Stimulated activated naive B cell treated with anti-CD40 and anti-IgM and Interleukin-4, amounts not matched to agents 10 μg/mL and 1 μg/mL and 100 μg/mL, for 72 hours (primary cell): Measurements from ENCODE around the gene TMEM97.
"Not testable (repeated sequence)": the region's sequence is repeated elsewhere in the genome, so short reads cannot be mapped to it uniquely, and the experiment has no call there.

Experiments used
- ATAC-seq, 2 donors: fragments of 150-1000 bp; cut with Tn5 transposase; replicated peaks; 2 replicates each; pipeline ENCODE4 v1.10.0; 2021; ENCODE audit warnings: moderate library complexity in 1 of 2
- DNase-seq: peaks from one replicate; pipeline ENCODE4 v3.0.0; 2021
- H3K27ac Mint-ChIP-seq: one replicate; pipeline ENCODE4 v1.8.0; 2022; ENCODE audit warnings: mild to moderate bottlenecking, mixed read lengths
- H3K27me3 Mint-ChIP-seq, 2 donors: one replicate each; pipeline ENCODE4 v1.8.0; 2022; ENCODE audit warnings: mixed read lengths in 2 of 2
- H3K36me3 Mint-ChIP-seq, 2 donors: one replicate each; pipeline ENCODE4 v1.8.0; 2022; ENCODE audit warnings: mixed read lengths in 2 of 2, mild to moderate bottlenecking in 1 of 2
- H3K4me1 Mint-ChIP-seq, 2 donors: one replicate each; pipeline ENCODE4 v1.8.0; 2022; ENCODE audit warnings: mixed read lengths in 2 of 2, mild to moderate bottlenecking in 1 of 2
- H3K4me3 Mint-ChIP-seq, 2 donors: one replicate each; pipeline ENCODE4 v1.8.0; 2022; ENCODE audit warnings: mild to moderate bottlenecking in 2 of 2, mixed read lengths in 2 of 2, moderate library complexity in 1 of 2
- H3K9me3 Mint-ChIP-seq, 2 donors: one replicate each; pipeline ENCODE4 v1.8.0; 2022; ENCODE audit warnings: mixed read lengths in 2 of 2, mild to moderate bottlenecking in 1 of 2

Gene TMEM97

GRCh38 chr17:28338056-28338768 is 19.2 kb downstream of the TMEM97 start:
- Mint-ChIP-seq H3K9me3 (no peaks in the 10 kb centered on the region), H3K27ac (no peak overlapping the region), H3K27me3 (no peaks in the 10 kb centered on the region), H3K36me3 (peaks cover 23 to 41% of the 10 kb centered on the region in 2 donors), H3K4me3 (no peak overlapping the region), H3K4me1 (peaks cover 22 to 40% of the 10 kb centered on the region in 2 donors)
- no peak for ATAC-seq
- no peak for DNase-seq

DNA sequence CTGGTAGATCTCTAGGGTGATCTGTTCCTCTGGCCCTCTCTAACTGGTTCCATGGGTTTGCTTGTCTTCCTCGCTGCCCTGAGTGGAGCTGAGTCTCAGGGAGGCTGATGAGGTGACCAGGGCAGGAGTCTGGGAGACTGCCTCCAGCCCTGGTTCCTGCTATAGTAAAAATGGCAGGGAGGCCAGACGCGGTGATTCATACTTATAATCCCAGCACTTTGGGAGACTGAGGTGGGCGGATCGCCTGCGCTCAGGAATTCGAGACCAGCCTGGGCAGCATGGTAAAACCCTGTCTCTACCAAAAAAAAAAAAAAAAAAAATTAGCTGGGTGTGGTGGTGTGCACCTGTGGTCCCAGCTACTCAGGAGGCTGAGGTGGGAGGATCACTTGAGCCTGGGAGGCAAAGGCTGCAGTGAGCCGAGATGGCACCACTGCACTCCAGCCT is 19.8 kb downstream of the TMEM97 start:
- peaks cover 22 to 36% of the 10 kb centered on the region in 2 donors for H3K4me1 Mint-ChIP-seq
- not testable (repeated sequence) for H3K27me3 Mint-ChIP-seq, ATAC-seq, H3K27ac Mint-ChIP-seq, H3K4me3 Mint-ChIP-seq, H3K9me3 Mint-ChIP-seq, DNase-seq
- H3K36me3 Mint-ChIP-seq = peaks cover 25 to 45% of the 10 kb centered on the region in 2 donors

DNA sequence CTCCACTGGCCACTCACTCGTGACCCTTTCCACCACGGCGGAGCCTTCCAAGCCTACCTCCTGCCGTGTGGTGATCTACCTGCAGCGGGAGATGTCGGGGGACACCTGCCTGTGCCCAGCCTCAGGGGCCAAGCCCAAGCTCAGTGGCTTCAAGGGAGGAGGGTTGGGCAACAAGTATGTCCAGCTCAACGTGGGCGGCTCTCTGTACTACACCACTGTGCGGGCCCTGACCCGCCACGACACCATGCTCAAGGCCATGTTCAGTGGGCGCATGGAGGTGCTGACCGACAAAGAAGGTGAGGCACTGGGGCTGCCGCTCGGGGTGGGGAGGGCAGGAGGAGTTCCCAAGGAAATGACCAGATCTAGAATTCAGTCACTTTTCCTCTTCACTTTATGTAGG is 20.4 kb downstream of the TMEM97 start:
- peaks cover 29 to 51% of the 10 kb centered on the region in 2 donors for H3K36me3 Mint-ChIP-seq
- ATAC-seq (no peak), DNase-seq (no peak)
- H3K4me3 Mint-ChIP-seq = no peak overlapping the region
- H3K27ac Mint-ChIP-seq = no peak overlapping the region
- H3K4me1 Mint-ChIP-seq = peaks cover 18 to 30% of the 10 kb centered on the region in 2 donors
- H3K27me3 Mint-ChIP-seq = no peaks in the 10 kb centered on the region
- no peaks in the 10 kb centered on the region for H3K9me3 Mint-ChIP-seq

- no peaks in the 10 kb centered on the region for H3K9me3 Mint-ChIP-seq
- peak overlapping the region; percentile 7 for H3K27ac Mint-ChIP-seq
- no peak for ATAC-seq
- no peak for DNase-seq
- H3K27me3 Mint-ChIP-seq = no peaks in the 10 kb centered on the region
- peaks cover 32 to 56% of the 10 kb centered on the region in 2 donors for H3K36me3 Mint-ChIP-seq
- peaks cover 15 to 24% of the 10 kb centered on the region in 2 donors for H3K4me1 Mint-ChIP-seq
- no peak overlapping the region for H3K4me3 Mint-ChIP-seq
Measured at GRCh38 chr17:28340374-28340773, 21.4 kb downstream of the TMEM97 start.

- ATAC-seq (no peak), DNase-seq (no peak)
- peaks cover 15 to 19% of the 10 kb centered on the region in 2 donors for H3K4me1 Mint-ChIP-seq
- no peak overlapping the region for H3K4me3 Mint-ChIP-seq
- no peaks in the 10 kb centered on the region for H3K27me3 Mint-ChIP-seq
- H3K9me3 Mint-ChIP-seq = no peaks in the 10 kb centered on the region
- no peak overlapping the region for H3K27ac Mint-ChIP-seq
- H3K36me3 Mint-ChIP-seq = peaks cover 38 to 63% of the 10 kb centered on the region in 2 donors
Measured at GRCh38 chr17:28341516-28341915, 22.5 kb downstream of the TMEM97 start.

DNA sequence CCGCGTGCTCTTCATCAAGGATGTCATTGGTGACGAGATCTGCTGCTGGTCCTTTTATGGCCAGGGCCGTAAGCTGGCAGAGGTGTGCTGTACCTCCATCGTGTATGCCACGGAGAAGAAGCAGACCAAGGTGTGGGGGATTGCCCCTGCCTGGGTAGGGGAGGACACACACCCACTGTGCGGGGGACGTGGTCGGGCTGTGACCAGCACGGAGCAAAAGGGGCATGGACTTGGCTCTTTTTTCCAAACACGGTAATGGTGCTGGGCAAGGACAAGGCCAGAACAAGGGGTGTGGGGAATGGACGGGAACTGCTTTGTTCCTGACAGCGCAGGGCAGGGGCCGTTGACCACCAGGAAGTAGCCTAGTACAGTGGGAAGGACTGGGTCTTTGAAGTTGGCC is 23.3 kb downstream of the TMEM97 start:
- H3K27ac Mint-ChIP-seq = no peak overlapping the region
- H3K4me3 Mint-ChIP-seq = no peak overlapping the region
- H3K27me3 Mint-ChIP-seq = no peaks in the 10 kb centered on the region
- DNase-seq (no peak), ATAC-seq (no peak)
- peaks cover 7 to 11% of the 10 kb centered on the region in 2 donors for H3K4me1 Mint-ChIP-seq
- H3K36me3 Mint-ChIP-seq = peaks cover 42 to 65% of the 10 kb centered on the region in 2 donors
- H3K9me3 Mint-ChIP-seq = no peaks in the 10 kb centered on the region

GRCh38 chr17:28343491-28343932 is 24.5 kb downstream of the TMEM97 start:
- no peaks in the 10 kb centered on the region for H3K9me3 Mint-ChIP-seq
- H3K4me3 Mint-ChIP-seq = no peak overlapping the region
- ATAC-seq = no peak
- peaks cover 44 to 63% of the 10 kb centered on the region in 2 donors for H3K36me3 Mint-ChIP-seq
- H3K27me3 Mint-ChIP-seq = no peaks in the 10 kb centered on the region
- no peak for DNase-seq
- peaks cover 2 to 4% of the 10 kb centered on the region in 2 donors for H3K4me1 Mint-ChIP-seq
- H3K27ac Mint-ChIP-seq = no peak overlapping the region

- Mint-ChIP-seq H3K36me3 (peaks cover 48 to 60% of the 10 kb centered on the region in 2 donors), H3K4me1 (peaks cover 0 to 4% of the 10 kb centered on the region in 2 donors), H3K27ac (no peak overlapping the region), H3K27me3 (no peaks in the 10 kb centered on the region), H3K4me3 (no peak overlapping the region), H3K9me3 (no peaks in the 10 kb centered on the region)
- DNase-seq (no peak), ATAC-seq (no peak)
Measured at GRCh38 chr17:28344011-28344410, 25.0 kb downstream of the TMEM97 start.

DNA sequence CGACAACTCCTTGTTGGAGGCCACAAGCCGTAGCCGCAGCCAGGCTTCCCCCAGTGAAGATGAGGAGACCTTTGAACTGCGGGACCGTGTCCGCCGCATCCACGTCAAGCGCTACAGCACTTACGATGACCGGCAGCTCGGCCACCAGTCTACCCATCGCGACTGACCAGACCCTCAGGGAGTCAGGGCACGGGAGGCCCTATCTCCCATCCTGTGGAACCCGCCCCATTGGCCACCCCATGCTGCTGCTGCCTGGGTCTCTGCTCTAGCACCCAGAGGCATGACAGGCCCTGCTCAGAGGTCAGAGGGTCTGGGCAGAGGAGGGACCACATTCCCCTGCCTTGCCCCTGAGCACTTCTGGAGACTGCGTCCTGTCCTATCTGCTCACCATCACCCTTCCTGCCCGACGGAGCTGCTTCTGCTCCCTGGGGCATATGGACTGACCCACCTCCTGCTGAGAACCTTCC is 25.5 kb downstream of the TMEM97 start:
- H3K36me3 Mint-ChIP-seq = peaks cover 45 to 57% of the 10 kb centered on the region in 2 donors
- H3K27me3 Mint-ChIP-seq = no peaks in the 10 kb centered on the region
- DNase-seq (no peak), ATAC-seq (no peak)
- no peak overlapping the region for H3K27ac Mint-ChIP-seq
- no peaks in the 10 kb centered on the region for H3K9me3 Mint-ChIP-seq
- no peak overlapping the region for H3K4me3 Mint-ChIP-seq
- peaks cover 0 to 4% of the 10 kb centered on the region in 2 donors for H3K4me1 Mint-ChIP-seq

GRCh38 chr17:28345419-28346198 is 26.6 kb downstream of the TMEM97 start:
- H3K36me3 Mint-ChIP-seq = peaks cover 43 to 57% of the 10 kb centered on the region in 2 donors
- no peak overlapping the region for H3K27ac Mint-ChIP-seq
- no peaks in the 10 kb centered on the region for H3K9me3 Mint-ChIP-seq

GRCh38 chr17:28346199-28346580 is 27.2 kb downstream of the TMEM97 start:
- no peaks in the 10 kb centered on the region for H3K27me3 Mint-ChIP-seq
- no peak for DNase-seq
- peak overlapping the region; percentile 3 for H3K27ac Mint-ChIP-seq
- H3K4me3 Mint-ChIP-seq = no peak overlapping the region
- peaks cover 0 to 4% of the 10 kb centered on the region in 2 donors for H3K4me1 Mint-ChIP-seq
- no peak for ATAC-seq
- H3K36me3 Mint-ChIP-seq = peaks cover 46 to 60% of the 10 kb centered on the region in 2 donors
- no peaks in the 10 kb centered on the region for H3K9me3 Mint-ChIP-seq

More at GRCh38 chr17:28345419-28346198, 26.6 kb downstream of the TMEM97 start:
- no peak for ATAC-seq
- no peak for DNase-seq
- no peaks in the 10 kb centered on the region for H3K27me3 Mint-ChIP-seq
- peaks cover 0 to 4% of the 10 kb centered on the region in 2 donors for H3K4me1 Mint-ChIP-seq
- H3K4me3 Mint-ChIP-seq = no peak overlapping the region

- no peaks in the 10 kb centered on the region for H3K9me3 Mint-ChIP-seq
- H3K27ac Mint-ChIP-seq = no peak overlapping the region
- peaks cover 48 to 59% of the 10 kb centered on the region in 2 donors for H3K36me3 Mint-ChIP-seq
- H3K27me3 Mint-ChIP-seq = no peaks in the 10 kb centered on the region
- no peak for ATAC-seq
- no peak overlapping the region for H3K4me3 Mint-ChIP-seq
- no peak for DNase-seq
- H3K4me1 Mint-ChIP-seq = peaks cover 0 to 4% of the 10 kb centered on the region in 2 donors
Measured at GRCh38 chr17:28346746-28347246, 27.8 kb downstream of the TMEM97 start.

- no peaks in the 10 kb centered on the region for H3K27me3 Mint-ChIP-seq
- H3K9me3 Mint-ChIP-seq = no peaks in the 10 kb centered on the region
- H3K4me1 Mint-ChIP-seq = peaks cover 0 to 4% of the 10 kb centered on the region in 2 donors
- ATAC-seq (no peak), DNase-seq (no peak)
- no peak overlapping the region for H3K4me3 Mint-ChIP-seq
- no peak overlapping the region for H3K27ac Mint-ChIP-seq
- H3K36me3 Mint-ChIP-seq = peaks cover 46 to 58% of the 10 kb centered on the region in 2 donors
Measured at GRCh38 chr17:28347261-28347891, 28.4 kb downstream of the TMEM97 start.

- Mint-ChIP-seq H3K27me3 (no peaks in the 10 kb centered on the region), H3K4me1 (peaks cover 0 to under 1% of the 10 kb centered on the region in 2 donors), H3K4me3 (no peak overlapping the region), H3K9me3 (no peaks in the 10 kb centered on the region), H3K36me3 (peaks cover 39 to 53% of the 10 kb centered on the region in 2 donors), H3K27ac (no peak overlapping the region)
- ATAC-seq (no peak), DNase-seq (no peak)
Measured at GRCh38 chr17:28348979-28349378, 30.0 kb downstream of the TMEM97 start.
